Hepatocyte (in vitro differentiated cells): ENCODE data around the gene PIK3R6.

Experiments
- EZH2 ChIP-seq: fragments of 200-600 bp; sonication (generic); IDR thresholded peaks from 2 replicates; pipeline ENCODE4 v1.6.1; 2016; ENCODE audit warnings: antibody characterized with exemption, mild to moderate bottlenecking, borderline replicate concordance
- EZH2phosphoT487 ChIP-seq: fragments of 200-600 bp; sonication (generic); IDR thresholded peaks from one replicate; pipeline ENCODE4 v1.6.1; 2018; ENCODE audit warnings: antibody characterized with exemption, mild to moderate bottlenecking, low read depth, moderate library complexity; ENCODE audit not compliant: unreplicated experiment, severe bottlenecking
- TF ChIP-seq, protein P1 (sequence below): fragments of 200-600 bp; sonication (generic); IDR thresholded peaks from 2 replicates; pipeline ENCODE4 v1.5.1; 2016; ENCODE audit warnings: antibody characterized with exemption, mild to moderate bottlenecking; ENCODE audit not compliant: poor library complexity

DNA sequence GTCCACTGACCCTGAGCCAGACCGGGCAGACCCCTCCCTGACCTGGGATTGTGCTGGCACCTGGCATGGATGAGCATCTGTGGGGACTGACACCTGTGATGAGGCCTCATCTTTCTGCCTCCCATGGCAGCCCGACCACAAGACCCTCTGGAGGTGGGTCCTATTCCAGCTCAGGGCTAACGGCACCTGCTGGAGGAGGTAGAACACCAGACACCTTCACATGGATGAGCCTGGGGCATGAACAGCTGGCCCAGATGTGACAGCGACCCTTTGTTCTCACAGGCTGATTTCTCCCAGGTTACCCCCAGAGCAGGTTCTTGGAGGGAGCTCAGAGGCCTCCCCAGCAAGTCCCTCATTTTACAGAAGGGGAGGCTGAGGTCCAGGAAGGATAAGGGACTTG lies 46.4 kb upstream of the PIK3R6 start:
- TF ChIP-seq, protein P1, sequence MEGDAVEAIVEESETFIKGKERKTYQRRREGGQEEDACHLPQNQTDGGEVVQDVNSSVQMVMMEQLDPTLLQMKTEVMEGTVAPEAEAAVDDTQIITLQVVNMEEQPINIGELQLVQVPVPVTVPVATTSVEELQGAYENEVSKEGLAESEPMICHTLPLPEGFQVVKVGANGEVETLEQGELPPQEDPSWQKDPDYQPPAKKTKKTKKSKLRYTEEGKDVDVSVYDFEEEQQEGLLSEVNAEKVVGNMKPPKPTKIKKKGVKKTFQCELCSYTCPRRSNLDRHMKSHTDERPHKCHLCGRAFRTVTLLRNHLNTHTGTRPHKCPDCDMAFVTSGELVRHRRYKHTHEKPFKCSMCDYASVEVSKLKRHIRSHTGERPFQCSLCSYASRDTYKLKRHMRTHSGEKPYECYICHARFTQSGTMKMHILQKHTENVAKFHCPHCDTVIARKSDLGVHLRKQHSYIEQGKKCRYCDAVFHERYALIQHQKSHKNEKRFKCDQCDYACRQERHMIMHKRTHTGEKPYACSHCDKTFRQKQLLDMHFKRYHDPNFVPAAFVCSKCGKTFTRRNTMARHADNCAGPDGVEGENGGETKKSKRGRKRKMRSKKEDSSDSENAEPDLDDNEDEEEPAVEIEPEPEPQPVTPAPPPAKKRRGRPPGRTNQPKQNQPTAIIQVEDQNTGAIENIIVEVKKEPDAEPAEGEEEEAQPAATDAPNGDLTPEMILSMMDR = no peak
- TF ChIP-seq EZH2 (no peak), EZH2phosphoT487 (no peak)
